SH-SY5Y (cell line): ENCODE data around the gene NECAP2.

Experiments
- GATA2 ChIP-seq: IDR thresholded peaks from 2 replicates; pipeline ENCODE4 v1.6.1; 2011; ENCODE audit warnings: mild to moderate bottlenecking, low read depth, low read length
- GATA3 ChIP-seq: IDR thresholded peaks from 2 replicates; pipeline ENCODE4 v1.6.1; 2011; ENCODE audit warnings: low read depth, mild to moderate bottlenecking, low read length, moderate library complexity

- TF ChIP-seq GATA2 (no peak), GATA3 (no peak)
Measured at GRCh38 chr1:16462773-16463330, 22.3 kb downstream of the NECAP2 start.
